Measurements from ENCODE around the gene RNF20. TPM values are rescaled to one million over a fixed set of nuclear protein-coding genes. Genes with fewer than 3 reads are reported as not detected.

The RNF20 gene
- total RNA-seq, 4 donors from 2014 or later: 9.0 to 21.0 (median 13.9) TPM

Small RNA genes lying within 50 kb of the gene (small RNA-seq; reads per million reads assigned to genes)
- gene AL353621.1: 0 reads per million in 4 donors

Other genes starting within 250 kb of the RNF20 start
- under 1 TPM in 1 of 4 donors, not detected in 3; 0.14 TPM for gene BAAT, start 148.8 kb upstream of the RNF20 start, total RNA-seq
- gene MRPL50, start 135.2 kb upstream of the RNF20 start, total RNA-seq: 10 to 100 TPM in 1 of 4 donors, 1 to 10 TPM in 3; 3.4 to 16.1 (median 9.5) TPM
- gene ZNF189, start 135.0 kb upstream of the RNF20 start, total RNA-seq: 10 to 100 TPM in 2 of 4 donors, 1 to 10 TPM in 2; 5.6 to 21.3 (median 13.4) TPM
- 10 to 100 TPM in 2 of 4 donors, 1 to 10 TPM in 1, not detected in 1; 1.9 to 55.0 (median 20.1) TPM for gene ALDOB, start 98.1 kb upstream of the RNF20 start, total RNA-seq
- not detected for gene PPP3R2, start 61.1 kb downstream of the RNF20 start, total RNA-seq
- under 1 TPM in 3 of 4 donors, not detected in 1; 0.27 to 0.48 (median 0.37) TPM for gene GRIN3A, start 204.8 kb downstream of the RNF20 start, total RNA-seq